Neural progenitor cell (in vitro differentiated cells): ENCODE measurements around the gene SSUH2. TPM values are rescaled to one million over a fixed set of nuclear protein-coding genes. Genes with fewer than 3 reads are reported as not detected.

Experiments used
- DNase-seq: peaks from one replicate; pipeline ENCODE4 v3.0.0-alpha.2; 2016; ENCODE audit warnings: low spot score
- H2AFZ ChIP-seq: fragments of 200-600 bp; sonication (generic); replicated peaks from 2 replicates; pipeline ENCODE4 v1.6.1; 2016; ENCODE audit warnings: antibody characterized with exemption
- H3F3A ChIP-seq: fragments of 200-600 bp; sonication (generic); 2 replicates; pipeline ENCODE4 v1.6.1; 2016; ENCODE audit warnings: antibody characterized with exemption, low read depth
- H3K27ac ChIP-seq: fragments of 200-600 bp; sonication (generic); 2 replicates; pipeline ENCODE4 v1.5.1; 2016; ENCODE audit warnings: mild to moderate bottlenecking
- H3K27me3 ChIP-seq: fragments of 200-600 bp; sonication (generic); 2 replicates; pipeline ENCODE4 v1.6.1; 2016; ENCODE audit warnings: mild to moderate bottlenecking, moderate library complexity
- H3K36me3 ChIP-seq: fragments of 200-600 bp; sonication (generic); 2 replicates; pipeline ENCODE4 v1.5.1; 2016
- H3K4me1 ChIP-seq: fragments of 200-600 bp; sonication (generic); 2 replicates; pipeline ENCODE4 v1.6.1; 2016; ENCODE audit warnings: mixed run types
- H3K4me2 ChIP-seq: fragments of 200-600 bp; sonication (generic); 2 replicates; pipeline ENCODE4 v1.6.1; 2016
- H3K4me3 ChIP-seq: fragments of 200-600 bp; sonication (generic); 2 replicates; pipeline ENCODE4 v1.5.1; 2016
- H3K79me2 ChIP-seq: fragments of 200-600 bp; sonication (generic); 2 replicates; pipeline ENCODE4 v1.6.1; 2016; ENCODE audit warnings: low read depth
- H3K9ac ChIP-seq: fragments of 200-600 bp; sonication (generic); 2 replicates; pipeline ENCODE4 v1.6.1; 2016
- H3K9me3 ChIP-seq: fragments of 200-600 bp; sonication (generic); 2 replicates; pipeline ENCODE4 v1.5.1; 2016; ENCODE audit warnings: low read depth
- H4K20me1 ChIP-seq: fragments of 200-600 bp; sonication (generic); 2 replicates; pipeline ENCODE4 v1.6.1; 2016; ENCODE audit warnings: low read depth
- H3K27ac Mint-ChIP-seq: 3 replicates; pipeline ENCODE4 v1.8.0; 2021; ENCODE audit warnings: mixed read lengths
- H3K27me3 Mint-ChIP-seq: 2 replicates; pipeline ENCODE4 v1.8.0; 2022; ENCODE audit warnings: low read depth, mild to moderate bottlenecking, inconsistent platforms, moderate library complexity, mixed read lengths; ENCODE audit not compliant: insufficient read depth
- H3K36me3 Mint-ChIP-seq: 3 replicates; pipeline ENCODE4 v1.8.0; 2021; ENCODE audit warnings: mixed read lengths
- H3K4me1 Mint-ChIP-seq: 3 replicates; pipeline ENCODE4 v1.8.0; 2021; ENCODE audit warnings: mixed read lengths
- H3K4me3 Mint-ChIP-seq: 3 replicates; pipeline ENCODE4 v1.8.0; 2021; ENCODE audit warnings: mild to moderate bottlenecking, moderate library complexity, mixed read lengths
- H3K9me3 Mint-ChIP-seq: 3 replicates; pipeline ENCODE4 v1.8.0; 2020; ENCODE audit warnings: mixed read lengths
- CTCF ChIP-seq: fragments of 200-600 bp; sonication (generic); IDR thresholded peaks from 2 replicates; pipeline ENCODE4 v1.5.1; 2017; ENCODE audit warnings: antibody characterized with exemption, mild to moderate bottlenecking
- EZH2 ChIP-seq: fragments of 200-600 bp; sonication (generic); IDR thresholded peaks from 2 replicates; pipeline ENCODE4 v1.6.1; 2017; ENCODE audit warnings: antibody characterized with exemption, mild to moderate bottlenecking, moderate library complexity
- EZH2phosphoT487 ChIP-seq: fragments of 200-600 bp; sonication (generic); IDR thresholded peaks from 2 replicates; pipeline ENCODE4 v1.6.1; 2017; ENCODE audit warnings: antibody characterized with exemption
- total RNA-seq: library from RNA; depleted of rRNA; stranded (reverse); fragments of >200 nt; gene quantifications from 2 replicates; pipeline ENCODE4 v1.2.3, GENCODE V29; 2015; ENCODE audit warnings: low replicate concordance

The SSUH2 gene
- total RNA-seq, 1 donor from 2014 or later, result 0.37 TPM

- H3K4me1 ChIP-seq, result peaks cover 12% of the 10 kb centered on the region
- Mint-ChIP-seq H3K27ac (peak overlapping the region; percentile 1), H3K9me3 (peaks cover 12% of the 10 kb centered on the region), H3K27me3 (peaks cover 5% of the 10 kb centered on the region), H3K4me3 (no peak overlapping the region), H3K4me1 (peaks cover 12% of the 10 kb centered on the region), H3K36me3 (peaks cover 2% of the 10 kb centered on the region)
- H4K20me1 ChIP-seq, result no peaks in the 10 kb centered on the region
- H3K4me3 ChIP-seq, result no peak overlapping the region
- no peak overlapping the region for H2AFZ ChIP-seq
- H3K9ac ChIP-seq, result no peak overlapping the region
- H3K9me3 ChIP-seq, result no peaks in the 10 kb centered on the region
- H3K27me3 ChIP-seq, result no peaks in the 10 kb centered on the region
- H3K4me2 ChIP-seq, result no peak overlapping the region
- H3K79me2 ChIP-seq, result no peaks in the 10 kb centered on the region
- TF ChIP-seq EZH2 (no peak), EZH2phosphoT487 (no peak), CTCF (no peak)
- H3F3A ChIP-seq, result no peaks in the 10 kb centered on the region
- no peaks in the 10 kb centered on the region for H3K36me3 ChIP-seq
- no peak for DNase-seq
- H3K27ac ChIP-seq, result no peak overlapping the region
These were observed 23.5 kb downstream of the SSUH2 start for GRCh38 chr3:8621141-8621540.

GRCh38 chr3:8619548-8619947 is 25.1 kb downstream of the SSUH2 start:
- H3K27ac Mint-ChIP-seq, result no peak overlapping the region
- Histone ChIP-seq H3K4me1 (no peaks in the 10 kb centered on the region), H3K9ac (no peak overlapping the region), H3F3A (no peaks in the 10 kb centered on the region), H3K4me2 (no peak overlapping the region), H4K20me1 (no peaks in the 10 kb centered on the region), H3K79me2 (no peaks in the 10 kb centered on the region), H3K27ac (no peak overlapping the region), H3K9me3 (no peaks in the 10 kb centered on the region), H2AFZ (no peak overlapping the region), H3K27me3 (no peaks in the 10 kb centered on the region), H3K4me3 (no peak overlapping the region), H3K36me3 (no peaks in the 10 kb centered on the region)
- peaks cover 2% of the 10 kb centered on the region for H3K36me3 Mint-ChIP-seq
- DNase-seq, result no peak
- no peak for TF ChIP-seq EZH2phosphoT487
- no peak overlapping the region for H3K4me3 Mint-ChIP-seq
- H3K4me1 Mint-ChIP-seq, result peaks cover 12% of the 10 kb centered on the region
- H3K9me3 Mint-ChIP-seq, result peaks cover 12% of the 10 kb centered on the region
- peaks cover 3% of the 10 kb centered on the region for H3K27me3 Mint-ChIP-seq

- peaks cover 2% of the 10 kb centered on the region for H3K27me3 Mint-ChIP-seq
- H3K27ac ChIP-seq, result no peak overlapping the region
- no peaks in the 10 kb centered on the region for H3K36me3 ChIP-seq
- H3K4me2 ChIP-seq, result no peak overlapping the region
- peaks cover 2% of the 10 kb centered on the region for H3K36me3 Mint-ChIP-seq
- H3K9me3 Mint-ChIP-seq, result peaks cover 12% of the 10 kb centered on the region
- DNase-seq, result no peak
- no peak overlapping the region for H3K27ac Mint-ChIP-seq
- no peaks in the 10 kb centered on the region for H3K4me1 ChIP-seq
- H3K4me1 Mint-ChIP-seq, result peaks cover 12% of the 10 kb centered on the region
- no peaks in the 10 kb centered on the region for H3K79me2 ChIP-seq
- no peak overlapping the region for H2AFZ ChIP-seq
- H3K9ac ChIP-seq, result no peak overlapping the region
- TF ChIP-seq CTCF, result no peak
- no peak for TF ChIP-seq EZH2
- no peak for TF ChIP-seq EZH2phosphoT487
- H3K9me3 ChIP-seq, result no peaks in the 10 kb centered on the region
- H3K4me3 ChIP-seq, result no peak overlapping the region
- H3K27me3 ChIP-seq, result no peaks in the 10 kb centered on the region
- H3F3A ChIP-seq, result no peaks in the 10 kb centered on the region
- H3K4me3 Mint-ChIP-seq, result no peak overlapping the region
- no peaks in the 10 kb centered on the region for H4K20me1 ChIP-seq
These were observed 25.6 kb downstream of the SSUH2 start for GRCh38 chr3:8618950-8619349.

- Histone ChIP-seq H3K4me2 (no peak overlapping the region), H3F3A (no peaks in the 10 kb centered on the region), H3K4me3 (no peak overlapping the region), H3K36me3 (no peaks in the 10 kb centered on the region), H3K27ac (no peak overlapping the region), H3K9me3 (no peaks in the 10 kb centered on the region), H3K9ac (no peak overlapping the region), H3K4me1 (no peaks in the 10 kb centered on the region), H3K79me2 (no peaks in the 10 kb centered on the region), H2AFZ (no peak overlapping the region), H4K20me1 (no peaks in the 10 kb centered on the region), H3K27me3 (no peaks in the 10 kb centered on the region)
- no peak for DNase-seq
- H3K4me1 Mint-ChIP-seq, result peaks cover 6% of the 10 kb centered on the region
- peaks cover 12% of the 10 kb centered on the region for H3K9me3 Mint-ChIP-seq
- peaks cover 2% of the 10 kb centered on the region for H3K27me3 Mint-ChIP-seq
- H3K36me3 Mint-ChIP-seq, result peaks cover 2% of the 10 kb centered on the region
- TF ChIP-seq EZH2phosphoT487, result no peak
- TF ChIP-seq EZH2, result no peak
- no peak for TF ChIP-seq CTCF
- no peak overlapping the region for H3K4me3 Mint-ChIP-seq
- H3K27ac Mint-ChIP-seq, result no peak overlapping the region
These were observed 26.7 kb downstream of the SSUH2 start for GRCh38 chr3:8617921-8618320.
